Panc1 (cell line): ENCODE results near the gene FIBIN. TPM values are rescaled to one million over a fixed set of nuclear protein-coding genes. Genes with fewer than 3 reads are reported as not detected.
"Not testable (repeated sequence)": the region's sequence is repeated elsewhere in the genome, so short reads cannot be mapped to it uniquely, and the experiment has no call there.

Experiments used
- ATAC-seq: fragments of 200-7000 bp; cut with Tn5 transposase; 2 replicates; pipeline ENCODE4 v1.9.1; 2020; ENCODE audit warnings: mild to moderate bottlenecking, moderate library complexity
- BruUV-seq: library from RNA; stranded (reverse); fragments of 400-500 nt; replicated peaks from 2 replicates; lab custom pipeline; 2021; lab: Mats Ljungman, UMichigan
- CTCF ChIA-PET: fragments of 300-600 bp; sonication (Branson Sonifier 250); formaldehyde crosslinking; loops from one replicate; lab custom pipeline; 2022; ENCODE audit warnings: antibody characterized with exemption; lab: Charles Lee
- POLR2A ChIA-PET: fragments of 300-600 bp; sonication (Branson Sonifier 250); formaldehyde crosslinking; loops from one replicate; lab custom pipeline; 2022; ENCODE audit warnings: antibody characterized with exemption; lab: Charles Lee
- DNase-seq: peaks from one replicate; pipeline ENCODE4 v3.0.0-alpha.2; 2010; ENCODE audit warnings: low read depth, low spot score
- H3K27ac ChIP-seq: 2 replicates; pipeline ENCODE4 v1.5.1; 2011; ENCODE audit warnings: mild to moderate bottlenecking, low read length, inconsistent platforms
- H3K27me3 ChIP-seq: fragments of 200-500 bp; sonication (Bioruptor generic); 2 replicates; pipeline ENCODE4 v1.6.0; 2014; ENCODE audit warnings: low read length, inconsistent platforms; ENCODE audit not compliant: control insufficient read depth, insufficient read depth
- H3K36me3 ChIP-seq: fragments of 200-500 bp; sonication (Bioruptor generic); 2 replicates; pipeline ENCODE4 v1.5.1; 2014; ENCODE audit warnings: inconsistent platforms, mild to moderate bottlenecking, low read length, moderate library complexity; ENCODE audit not compliant: control insufficient read depth, insufficient read depth
- H3K4me1 ChIP-seq: 2 replicates; pipeline ENCODE4 v1.5.1; 2011; ENCODE audit warnings: inconsistent platforms, mild to moderate bottlenecking, low read length, moderate library complexity; ENCODE audit not compliant: control insufficient read depth, insufficient read depth
- H3K4me3 ChIP-seq, 2 experiments: 2 replicates each; pipeline ENCODE4 v1.5.1; 2011 to 2012; ENCODE audit warnings: low read depth in 2 of 2, low read length in 2 of 2, mild to moderate bottlenecking in 2 of 2, inconsistent platforms in 1 of 2, moderate library complexity in 1 of 2
- H3K9me3 ChIP-seq: fragments of 200-500 bp; sonication (Bioruptor generic); 2 replicates; pipeline ENCODE4 v1.5.1; 2014; ENCODE audit warnings: low read depth, mild to moderate bottlenecking, inconsistent platforms, low read length, moderate library complexity; ENCODE audit not compliant: control insufficient read depth, insufficient read depth
- POLR2AphosphoS5 ChIP-seq: IDR thresholded peaks from 2 replicates; pipeline ENCODE4 v1.6.1; 2012; ENCODE audit warnings: mild to moderate bottlenecking, low read depth, low read length, moderate library complexity
- SIN3A ChIP-seq: IDR thresholded peaks from 2 replicates; pipeline ENCODE4 v1.6.1; 2012; ENCODE audit warnings: low read depth, mild to moderate bottlenecking, low read length, moderate library complexity, borderline replicate concordance; ENCODE audit not compliant: insufficient read depth
- TCF7L2 ChIP-seq: IDR thresholded peaks from 2 replicates; pipeline ENCODE4 v1.6.1; 2011; ENCODE audit warnings: mild to moderate bottlenecking, low read depth, low read length, inconsistent platforms
- in situ Hi-C: cut with HindIII; loops from 2 replicates; pipeline ENCODE4 v1.10.0; 2016; ENCODE audit warnings: low sequenced_read_pairs, low pct_unique_long_range_greater_than_20kb
- intact Hi-C: fragments of 100-400 bp; cut with micrococcal nuclease; formaldehyde crosslinking; loops from one replicate; pipeline ENCODE4 v1.10.0; 2022; ENCODE audit not compliant: unreplicated experiment
- total RNA-seq: library from RNA; stranded (reverse); gene quantifications from one replicate; pipeline ENCODE4 v1.2.1, GENCODE V29; 2021; ENCODE audit not compliant: unreplicated experiment
- TF ChIP-seq, protein P1 (sequence below): fragments of 450-650 bp; IDR thresholded peaks from 2 replicates; pipeline ENCODE4 v1.5.1; 2017; ENCODE audit warnings: mild to moderate bottlenecking
- TF ChIP-seq, protein P2 (sequence below), 2 experiments: IDR thresholded peaks; 2 replicates each; pipeline ENCODE4 v1.6.1; 2011 to 2012; ENCODE audit warnings: low read depth in 2 of 2, control low read depth in 1 of 2, low read length in 1 of 2, mild to moderate bottlenecking in 1 of 2, moderate library complexity in 1 of 2; ENCODE audit not compliant: insufficient read depth in 1 of 2

Gene FIBIN
- total RNA-seq, 1 experiment from 2014 or later: not detected

DNA sequence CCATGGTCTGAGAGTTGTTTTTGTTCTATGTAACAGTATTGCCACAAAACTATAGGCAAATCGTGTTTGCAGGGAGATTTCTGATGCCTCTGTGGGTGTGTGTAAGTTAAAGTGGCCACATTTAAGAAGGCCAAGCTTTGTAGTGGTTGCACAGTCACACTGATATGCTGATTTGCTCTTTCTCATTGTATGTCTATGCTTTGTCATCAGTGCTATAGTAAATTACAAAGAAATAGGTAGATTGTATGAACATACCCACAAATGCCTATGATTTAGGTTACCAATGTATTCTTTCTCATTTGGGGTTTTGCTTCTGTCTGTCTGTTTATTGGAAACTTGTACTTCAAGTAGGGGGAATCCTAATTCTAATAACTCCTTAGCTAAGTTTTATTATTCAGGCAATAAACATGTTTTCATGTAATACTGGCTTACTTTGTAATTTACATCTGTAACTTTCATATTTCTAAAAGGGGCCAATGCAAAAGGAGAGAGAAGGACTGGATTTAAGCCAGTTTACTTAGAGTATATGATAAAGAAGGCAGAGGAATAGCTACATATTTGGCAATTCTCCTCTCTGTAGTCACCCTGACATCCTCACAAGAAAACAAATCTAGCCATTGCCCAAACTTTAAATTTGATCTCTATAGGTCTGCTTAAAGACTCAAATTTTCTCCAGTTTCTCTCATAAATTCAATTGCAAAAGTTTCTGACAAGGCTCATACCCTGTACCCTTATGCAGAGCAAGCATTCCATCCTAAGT is 2.0 kb downstream of the FIBIN start:
- DNase-seq: no peak
- Histone ChIP-seq H3K4me3 (no peak overlapping the region), H3K9me3 (no peaks in the 10 kb centered on the region), H3K4me1 (no peaks in the 10 kb centered on the region), H3K27ac (no peak overlapping the region), H3K36me3 (no peaks in the 10 kb centered on the region; the same call in 1 of the 2 replicates), H3K27me3 (peaks cover 5% of the 10 kb centered on the region)
- POLR2A ChIA-PET: no interaction called here
- CTCF ChIA-PET: no interaction called here
- TF ChIP-seq TCF7L2: no peak
- no TSS peak for BruUV-seq
- ATAC-seq: no peak
- in situ Hi-C loops (no loop called here), intact Hi-C loops (no loop called here)

DNA sequence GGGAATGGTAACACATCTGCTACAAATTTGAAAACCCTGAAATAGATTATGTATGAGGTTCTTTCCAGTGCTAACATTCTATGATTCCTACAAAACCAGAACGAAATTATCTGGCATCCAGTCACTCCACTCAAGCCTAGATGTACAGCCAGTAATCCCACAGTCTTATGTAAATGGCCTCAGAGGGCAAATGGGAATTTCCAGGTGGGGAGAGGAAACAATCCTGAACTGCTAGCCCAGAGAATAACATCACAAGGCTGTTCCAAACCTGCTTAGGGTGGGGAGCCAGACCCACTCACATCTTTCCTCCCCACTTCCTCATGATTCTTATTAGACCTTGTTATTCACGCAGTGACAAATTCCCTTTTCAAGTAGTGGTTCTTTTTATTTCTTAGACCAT is 3.5 kb downstream of the FIBIN start:
- CTCF ChIA-PET: no interaction called here
- POLR2A ChIA-PET: no interaction called here
- no peak overlapping the region for H3K4me3 ChIP-seq
- DNase-seq: no peak
- H3K9me3 ChIP-seq: no peaks in the 10 kb centered on the region
- in situ Hi-C loops (no loop called here), intact Hi-C loops (no loop called here)
- no peak overlapping the region for H3K27ac ChIP-seq
- H3K4me1 ChIP-seq: no peaks in the 10 kb centered on the region
- peaks cover 5% of the 10 kb centered on the region for H3K27me3 ChIP-seq
- no peak for ATAC-seq
- no peaks in the 10 kb centered on the region; the same call in 1 of the 2 replicates for H3K36me3 ChIP-seq
- TF ChIP-seq POLR2AphosphoS5: no peak
- TF ChIP-seq TCF7L2: no peak
- TF ChIP-seq, protein P1, sequence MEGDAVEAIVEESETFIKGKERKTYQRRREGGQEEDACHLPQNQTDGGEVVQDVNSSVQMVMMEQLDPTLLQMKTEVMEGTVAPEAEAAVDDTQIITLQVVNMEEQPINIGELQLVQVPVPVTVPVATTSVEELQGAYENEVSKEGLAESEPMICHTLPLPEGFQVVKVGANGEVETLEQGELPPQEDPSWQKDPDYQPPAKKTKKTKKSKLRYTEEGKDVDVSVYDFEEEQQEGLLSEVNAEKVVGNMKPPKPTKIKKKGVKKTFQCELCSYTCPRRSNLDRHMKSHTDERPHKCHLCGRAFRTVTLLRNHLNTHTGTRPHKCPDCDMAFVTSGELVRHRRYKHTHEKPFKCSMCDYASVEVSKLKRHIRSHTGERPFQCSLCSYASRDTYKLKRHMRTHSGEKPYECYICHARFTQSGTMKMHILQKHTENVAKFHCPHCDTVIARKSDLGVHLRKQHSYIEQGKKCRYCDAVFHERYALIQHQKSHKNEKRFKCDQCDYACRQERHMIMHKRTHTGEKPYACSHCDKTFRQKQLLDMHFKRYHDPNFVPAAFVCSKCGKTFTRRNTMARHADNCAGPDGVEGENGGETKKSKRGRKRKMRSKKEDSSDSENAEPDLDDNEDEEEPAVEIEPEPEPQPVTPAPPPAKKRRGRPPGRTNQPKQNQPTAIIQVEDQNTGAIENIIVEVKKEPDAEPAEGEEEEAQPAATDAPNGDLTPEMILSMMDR: no peak
- TF ChIP-seq, protein P2, sequence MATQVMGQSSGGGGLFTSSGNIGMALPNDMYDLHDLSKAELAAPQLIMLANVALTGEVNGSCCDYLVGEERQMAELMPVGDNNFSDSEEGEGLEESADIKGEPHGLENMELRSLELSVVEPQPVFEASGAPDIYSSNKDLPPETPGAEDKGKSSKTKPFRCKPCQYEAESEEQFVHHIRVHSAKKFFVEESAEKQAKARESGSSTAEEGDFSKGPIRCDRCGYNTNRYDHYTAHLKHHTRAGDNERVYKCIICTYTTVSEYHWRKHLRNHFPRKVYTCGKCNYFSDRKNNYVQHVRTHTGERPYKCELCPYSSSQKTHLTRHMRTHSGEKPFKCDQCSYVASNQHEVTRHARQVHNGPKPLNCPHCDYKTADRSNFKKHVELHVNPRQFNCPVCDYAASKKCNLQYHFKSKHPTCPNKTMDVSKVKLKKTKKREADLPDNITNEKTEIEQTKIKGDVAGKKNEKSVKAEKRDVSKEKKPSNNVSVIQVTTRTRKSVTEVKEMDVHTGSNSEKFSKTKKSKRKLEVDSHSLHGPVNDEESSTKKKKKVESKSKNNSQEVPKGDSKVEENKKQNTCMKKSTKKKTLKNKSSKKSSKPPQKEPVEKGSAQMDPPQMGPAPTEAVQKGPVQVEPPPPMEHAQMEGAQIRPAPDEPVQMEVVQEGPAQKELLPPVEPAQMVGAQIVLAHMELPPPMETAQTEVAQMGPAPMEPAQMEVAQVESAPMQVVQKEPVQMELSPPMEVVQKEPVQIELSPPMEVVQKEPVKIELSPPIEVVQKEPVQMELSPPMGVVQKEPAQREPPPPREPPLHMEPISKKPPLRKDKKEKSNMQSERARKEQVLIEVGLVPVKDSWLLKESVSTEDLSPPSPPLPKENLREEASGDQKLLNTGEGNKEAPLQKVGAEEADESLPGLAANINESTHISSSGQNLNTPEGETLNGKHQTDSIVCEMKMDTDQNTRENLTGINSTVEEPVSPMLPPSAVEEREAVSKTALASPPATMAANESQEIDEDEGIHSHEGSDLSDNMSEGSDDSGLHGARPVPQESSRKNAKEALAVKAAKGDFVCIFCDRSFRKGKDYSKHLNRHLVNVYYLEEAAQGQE (IDR thresholded peaks at IDR 0.05; ENCODE audit: insufficient read depth in 1 of 2, low read depth in 2 of 2, low read length in 1 of 2): no peak
- TF ChIP-seq SIN3A: no peak
- no TSS peak for BruUV-seq

DNA sequence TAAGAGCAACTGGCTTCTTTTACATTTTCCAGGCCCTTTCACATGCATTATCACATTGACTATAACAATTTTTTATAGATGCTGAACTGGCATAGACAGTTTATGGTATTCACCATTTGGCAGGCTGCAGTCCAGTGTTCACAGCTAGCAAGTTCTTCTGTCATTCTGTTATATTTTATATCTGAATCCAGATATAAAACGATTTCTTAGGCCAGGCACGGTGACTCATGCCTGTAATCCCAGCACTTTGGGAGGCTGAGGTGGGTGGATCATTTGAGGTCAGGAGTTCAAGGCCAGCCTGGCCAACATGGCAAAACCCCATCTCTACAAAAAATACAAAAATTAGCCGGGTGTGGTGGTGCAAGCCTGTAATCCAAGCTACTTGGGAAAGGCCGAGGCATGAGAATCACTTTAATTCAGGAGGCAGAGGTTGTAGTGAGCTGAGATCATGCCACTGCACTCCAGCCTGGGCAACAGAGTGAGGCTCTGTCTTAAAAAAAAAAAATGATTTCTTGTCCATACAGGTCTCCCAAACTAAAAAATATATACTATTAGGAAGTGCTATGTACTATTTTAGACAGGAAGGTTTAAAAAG is 7.3 kb downstream of the FIBIN start:
- H3K4me1 ChIP-seq, ATAC-seq, H3K27ac ChIP-seq, H3K4me3 ChIP-seq, BruUV-seq, CTCF ChIA-PET, in situ Hi-C loops, H3K27me3 ChIP-seq, intact Hi-C loops, POLR2A ChIA-PET, DNase-seq, H3K9me3 ChIP-seq, H3K36me3 ChIP-seq: not testable (repeated sequence)
